SKM-1 (cell line): Measurements from ENCODE around the gene SMAD9.

ENCODE experiments used
- DNase-seq: peaks from one replicate; lab custom pipeline; 2025; ENCODE audit not compliant: unreplicated experiment; lab: John Stamatoyannopoulos, UW

The SMAD9 gene

GRCh38 chr13:36866232-36866631, 53.8 kb downstream of the SMAD9 start:
- no peak for DNase-seq

GRCh38 chr13:36865265-36865664, 54.8 kb downstream of the SMAD9 start:
- DNase-seq: no peak

GRCh38 chr13:36862722-36863121, 57.3 kb downstream of the SMAD9 start:
- no peak for DNase-seq

- DNase-seq: no peak
These were observed 57.9 kb downstream of the SMAD9 start for GRCh38 chr13:36862002-36862685.

GRCh38 chr13:36859259-36859658, 60.8 kb downstream of the SMAD9 start:
- DNase-seq: no peak

GRCh38 chr13:36858290-36858689, 61.7 kb downstream of the SMAD9 start:
- DNase-seq: peak; percentile 79

- no peak for DNase-seq
These were observed 62.8 kb downstream of the SMAD9 start for GRCh38 chr13:36857253-36857652.

- peak; percentile 77 for DNase-seq
These were observed 69.1 kb downstream of the SMAD9 start for GRCh38 chr13:36850790-36851438.

- no peak for DNase-seq
These were observed 71.6 kb downstream of the SMAD9 start for GRCh38 chr13:36848199-36848982.

- DNase-seq: no peak
These were observed 72.4 kb downstream of the SMAD9 start for GRCh38 chr13:36847606-36848005.

- DNase-seq: no peak
These were observed 78.6 kb downstream of the SMAD9 start for GRCh38 chr13:36841391-36841790.

GRCh38 chr13:36840718-36841250, 79.3 kb downstream of the SMAD9 start:
- DNase-seq: no peak

GRCh38 chr13:36839981-36840380, 80.1 kb downstream of the SMAD9 start:
- DNase-seq: no peak

GRCh38 chr13:36839281-36839680, 80.8 kb downstream of the SMAD9 start:
- DNase-seq: no peak

GRCh38 chr13:36837354-36838092, 82.5 kb downstream of the SMAD9 start:
- no peak for DNase-seq

- no peak for DNase-seq
These were observed 85.7 kb downstream of the SMAD9 start for GRCh38 chr13:36834299-36834698.

- DNase-seq: no peak
These were observed 88.7 kb downstream of the SMAD9 start for GRCh38 chr13:36831291-36831690.

GRCh38 chr13:36829753-36830152, 90.3 kb downstream of the SMAD9 start:
- DNase-seq: no peak

- no peak for DNase-seq
These were observed 97.3 kb downstream of the SMAD9 start for GRCh38 chr13:36822785-36823184.

GRCh38 chr13:36820222-36820621, 99.8 kb downstream of the SMAD9 start:
- no peak for DNase-seq

GRCh38 chr13:36819739-36820090, 100.3 kb downstream of the SMAD9 start:
- peak; percentile 4 for DNase-seq
